Activated CD4-positive, alpha-beta T cell treated with anti-CD3 and anti-CD28 coated beads, Interleukin-2, amount 10 ng/mL, durations not matched to agents 24 days and 14 days (primary cell): ENCODE data around the gene RNF144B. TPM values are rescaled to one million over a fixed set of nuclear protein-coding genes. Genes with fewer than 3 reads are reported as not detected.
"Not testable (repeated sequence)": the region's sequence is repeated elsewhere in the genome, so short reads cannot be mapped to it uniquely, and the experiment has no call there.

ENCODE experiments used
- DNase-seq: peaks from one replicate; pipeline ENCODE4 v3.0.0; 2022
- H3K27ac Mint-ChIP-seq: one replicate; pipeline ENCODE4 v1.8.0; 2022; ENCODE audit warnings: mild to moderate bottlenecking, mixed read lengths
- H3K27me3 Mint-ChIP-seq: one replicate; pipeline ENCODE4 v1.8.0; 2022; ENCODE audit warnings: mixed read lengths
- H3K36me3 Mint-ChIP-seq: one replicate; pipeline ENCODE4 v1.8.0; 2022; ENCODE audit warnings: low read depth, mild to moderate bottlenecking, mixed read lengths
- H3K4me1 Mint-ChIP-seq: one replicate; pipeline ENCODE4 v1.8.0; 2021; ENCODE audit warnings: mixed read lengths
- H3K4me3 Mint-ChIP-seq: one replicate; pipeline ENCODE4 v1.8.0; 2022; ENCODE audit warnings: mild to moderate bottlenecking, moderate library complexity, mixed read lengths
- H3K9me3 Mint-ChIP-seq: one replicate; pipeline ENCODE4 v1.8.0; 2021; ENCODE audit warnings: mixed read lengths
- intact Hi-C: fragments of 100-400 bp; cut with micrococcal nuclease; formaldehyde crosslinking; loops from one replicate; pipeline ENCODE4 v1.15.1; 2023
- total RNA-seq: library from RNA; stranded (reverse); gene quantifications from 2 replicates; pipeline ENCODE4 v1.2.3, GENCODE V29; 2022

Gene RNF144B
- total RNA-seq, 1 donor from 2014 or later, result 0.40 TPM

- H3K27ac Mint-ChIP-seq, H3K36me3 Mint-ChIP-seq, intact Hi-C loops, H3K9me3 Mint-ChIP-seq, DNase-seq, H3K27me3 Mint-ChIP-seq, H3K4me3 Mint-ChIP-seq: not testable (repeated sequence)
- peaks cover 10% of the 10 kb centered on the region for H3K4me1 Mint-ChIP-seq
Observed at GRCh38 chr6:18404965-18405364, 17.8 kb downstream of the RNF144B start.

- Mint-ChIP-seq H3K27me3 (no peaks in the 10 kb centered on the region), H3K4me3 (no peak overlapping the region), H3K27ac (no peak overlapping the region), H3K4me1 (peaks cover 5% of the 10 kb centered on the region), H3K36me3 (no peaks in the 10 kb centered on the region), H3K9me3 (no peaks in the 10 kb centered on the region)
- intact Hi-C loops, result no loop called here
- DNase-seq, result no peak
Observed at GRCh38 chr6:18405477-18406293, 18.5 kb downstream of the RNF144B start.

GRCh38 chr6:18406955-18407749 lies 20.0 kb downstream of the RNF144B start:
- no peaks in the 10 kb centered on the region for H3K4me1 Mint-ChIP-seq
- DNase-seq, result no peak
- intact Hi-C loops, result no loop called here
- no peaks in the 10 kb centered on the region for H3K9me3 Mint-ChIP-seq
- H3K4me3 Mint-ChIP-seq, result no peak overlapping the region
- no peak overlapping the region for H3K27ac Mint-ChIP-seq
- H3K36me3 Mint-ChIP-seq, result no peaks in the 10 kb centered on the region
- H3K27me3 Mint-ChIP-seq, result no peaks in the 10 kb centered on the region

DNA sequence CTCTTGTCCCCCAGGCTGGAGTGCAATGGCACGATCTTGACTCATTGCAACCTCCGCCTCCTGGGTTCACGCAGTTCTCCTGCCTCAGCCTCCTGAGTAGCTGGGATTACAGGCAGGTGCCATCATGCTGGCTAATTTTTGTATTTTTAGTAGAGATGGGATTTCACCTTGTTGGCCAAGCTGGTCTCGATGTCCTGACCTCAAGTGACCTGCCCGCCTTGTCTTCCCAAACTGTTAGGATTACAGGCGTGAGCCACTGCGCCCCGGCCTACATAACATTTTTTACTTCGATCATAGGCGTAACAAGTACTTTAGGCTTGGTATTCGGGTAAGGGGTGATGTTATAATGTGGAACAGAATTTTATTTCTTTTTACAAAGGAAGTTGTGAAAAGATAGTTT lies 22.5 kb downstream of the RNF144B start:
- H3K4me1 Mint-ChIP-seq, H3K9me3 Mint-ChIP-seq, intact Hi-C loops, DNase-seq, H3K27me3 Mint-ChIP-seq, H3K27ac Mint-ChIP-seq, H3K36me3 Mint-ChIP-seq, H3K4me3 Mint-ChIP-seq: not testable (repeated sequence)

GRCh38 chr6:18410412-18410811 lies 23.3 kb downstream of the RNF144B start:
- DNase-seq, result no peak
- no peaks in the 10 kb centered on the region for H3K27me3 Mint-ChIP-seq
- intact Hi-C loops, result no loop called here
- no peaks in the 10 kb centered on the region for H3K36me3 Mint-ChIP-seq
- no peaks in the 10 kb centered on the region for H3K9me3 Mint-ChIP-seq
- H3K27ac Mint-ChIP-seq, result no peak overlapping the region
- H3K4me3 Mint-ChIP-seq, result no peak overlapping the region
- no peaks in the 10 kb centered on the region for H3K4me1 Mint-ChIP-seq

DNA sequence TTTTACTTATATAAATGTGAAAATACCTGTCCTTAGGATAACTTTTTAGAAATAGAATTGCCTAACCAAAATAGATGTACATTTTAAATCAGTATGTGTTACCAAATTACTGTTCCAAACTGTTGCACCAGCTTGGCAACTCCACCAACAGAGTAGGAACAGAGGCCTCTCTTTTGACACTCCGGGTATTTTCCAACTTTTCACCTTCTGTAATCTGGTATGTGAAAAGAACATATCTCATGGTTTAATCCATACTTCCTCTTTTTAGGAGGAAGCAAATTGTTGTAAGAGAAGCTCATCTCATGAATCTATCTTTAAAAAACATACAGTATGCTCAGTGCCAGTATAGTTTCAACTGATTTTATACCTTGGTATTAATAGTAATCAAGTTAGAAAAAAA lies 24.9 kb downstream of the RNF144B start:
- intact Hi-C loops, result no loop called here
- no peak overlapping the region for H3K4me3 Mint-ChIP-seq
- no peaks in the 10 kb centered on the region for H3K36me3 Mint-ChIP-seq
- H3K4me1 Mint-ChIP-seq, result no peaks in the 10 kb centered on the region
- peaks cover 3% of the 10 kb centered on the region for H3K9me3 Mint-ChIP-seq
- H3K27ac Mint-ChIP-seq, result no peak overlapping the region
- H3K27me3 Mint-ChIP-seq, result no peaks in the 10 kb centered on the region
- DNase-seq, result no peak

DNA sequence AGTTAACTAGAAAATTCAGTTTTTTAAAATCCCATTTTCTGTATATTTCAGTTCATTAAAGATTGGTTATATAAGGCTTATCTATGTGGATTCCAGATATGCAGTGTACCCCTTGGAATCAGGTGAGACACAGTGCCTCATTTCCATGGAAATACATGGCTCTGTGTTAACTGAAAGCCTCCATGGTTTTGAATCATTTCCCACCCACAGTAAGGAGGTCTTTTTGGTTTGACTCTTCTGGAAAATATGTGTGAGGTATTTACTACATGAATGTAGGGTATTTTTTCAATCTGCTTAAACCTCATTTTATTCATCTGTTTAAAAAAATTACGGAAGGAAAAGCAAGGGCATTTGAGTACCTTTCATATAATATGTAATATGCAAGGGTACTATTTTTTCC lies 25.5 kb downstream of the RNF144B start:
- peaks cover 3% of the 10 kb centered on the region for H3K9me3 Mint-ChIP-seq
- no peaks in the 10 kb centered on the region for H3K27me3 Mint-ChIP-seq
- no peaks in the 10 kb centered on the region for H3K4me1 Mint-ChIP-seq
- H3K27ac Mint-ChIP-seq, result no peak overlapping the region
- intact Hi-C loops, result no loop called here
- DNase-seq, result no peak
- no peak overlapping the region for H3K4me3 Mint-ChIP-seq
- no peaks in the 10 kb centered on the region for H3K36me3 Mint-ChIP-seq

DNA sequence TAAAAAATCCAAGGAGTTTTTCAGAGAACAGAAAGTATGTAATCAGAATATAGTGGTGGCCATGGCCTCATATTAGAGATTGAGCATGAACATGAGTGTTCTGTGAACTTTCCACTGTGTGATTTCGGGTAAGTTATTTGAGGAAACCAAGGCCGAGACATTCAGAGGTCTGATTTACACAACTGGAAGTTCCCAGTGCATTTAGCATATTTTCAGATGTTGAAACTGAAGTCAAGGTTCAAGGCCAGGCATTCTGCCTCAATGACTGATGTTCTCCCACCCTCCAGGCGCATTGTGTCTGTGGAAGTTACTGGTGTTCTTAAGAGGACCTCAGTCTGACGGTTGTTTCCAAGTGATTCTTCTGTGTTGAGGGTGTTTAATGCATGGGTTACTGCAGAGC lies 26.2 kb downstream of the RNF144B start:
- Mint-ChIP-seq H3K9me3 (peaks cover 3% of the 10 kb centered on the region), H3K4me3 (no peak overlapping the region), H3K27ac (no peak overlapping the region), H3K27me3 (no peaks in the 10 kb centered on the region), H3K4me1 (no peaks in the 10 kb centered on the region), H3K36me3 (no peaks in the 10 kb centered on the region)
- DNase-seq, result no peak
- intact Hi-C loops, result no loop called here

GRCh38 chr6:18414116-18414515 lies 27.0 kb downstream of the RNF144B start:
- DNase-seq, result no peak
- Mint-ChIP-seq H3K4me1 (no peaks in the 10 kb centered on the region), H3K36me3 (no peaks in the 10 kb centered on the region), H3K4me3 (no peak overlapping the region), H3K27ac (no peak overlapping the region), H3K27me3 (no peaks in the 10 kb centered on the region), H3K9me3 (peaks cover 3% of the 10 kb centered on the region)
- intact Hi-C loops, result no loop called here

- Mint-ChIP-seq H3K9me3 (peaks cover 7% of the 10 kb centered on the region), H3K4me3 (no peak overlapping the region), H3K36me3 (no peaks in the 10 kb centered on the region), H3K4me1 (no peaks in the 10 kb centered on the region), H3K27me3 (no peaks in the 10 kb centered on the region), H3K27ac (no peak overlapping the region)
- intact Hi-C loops, result no loop called here
- DNase-seq, result no peak
Observed at GRCh38 chr6:18415207-18415606, 28.1 kb downstream of the RNF144B start.

- no peaks in the 10 kb centered on the region for H3K36me3 Mint-ChIP-seq
- H3K4me3 Mint-ChIP-seq, result no peak overlapping the region
- no peaks in the 10 kb centered on the region for H3K4me1 Mint-ChIP-seq
- DNase-seq, result no peak
- no peaks in the 10 kb centered on the region for H3K27me3 Mint-ChIP-seq
- intact Hi-C loops, result no loop called here
- H3K27ac Mint-ChIP-seq, result no peak overlapping the region
- H3K9me3 Mint-ChIP-seq, result peaks cover 7% of the 10 kb centered on the region
Observed at GRCh38 chr6:18415671-18416340, 28.7 kb downstream of the RNF144B start.

DNA sequence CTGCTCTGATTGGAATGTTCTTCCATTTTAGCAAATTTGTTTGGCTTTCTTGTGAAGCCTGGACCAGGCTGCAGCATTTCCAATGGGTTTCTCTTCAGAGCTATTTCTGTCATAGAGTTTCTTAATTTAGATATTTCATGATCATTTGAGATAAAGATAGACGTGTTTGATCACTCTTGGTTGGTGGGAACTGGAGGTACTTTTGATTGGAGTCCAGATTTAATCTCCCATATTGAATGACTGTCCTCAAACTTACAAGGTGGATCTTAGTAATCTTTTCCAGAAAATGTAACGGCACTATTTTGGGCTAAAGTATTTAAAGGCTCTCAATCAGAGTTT lies 29.2 kb downstream of the RNF144B start:
- H3K36me3 Mint-ChIP-seq, result no peaks in the 10 kb centered on the region
- peaks cover 7% of the 10 kb centered on the region for H3K9me3 Mint-ChIP-seq
- no peak overlapping the region for H3K27ac Mint-ChIP-seq
- no peaks in the 10 kb centered on the region for H3K27me3 Mint-ChIP-seq
- no peak for DNase-seq
- H3K4me3 Mint-ChIP-seq, result no peak overlapping the region
- H3K4me1 Mint-ChIP-seq, result no peaks in the 10 kb centered on the region
- intact Hi-C loops, result no loop called here

GRCh38 chr6:18420328-18420727 lies 33.2 kb downstream of the RNF144B start:
- no peaks in the 10 kb centered on the region for H3K36me3 Mint-ChIP-seq

DNA sequence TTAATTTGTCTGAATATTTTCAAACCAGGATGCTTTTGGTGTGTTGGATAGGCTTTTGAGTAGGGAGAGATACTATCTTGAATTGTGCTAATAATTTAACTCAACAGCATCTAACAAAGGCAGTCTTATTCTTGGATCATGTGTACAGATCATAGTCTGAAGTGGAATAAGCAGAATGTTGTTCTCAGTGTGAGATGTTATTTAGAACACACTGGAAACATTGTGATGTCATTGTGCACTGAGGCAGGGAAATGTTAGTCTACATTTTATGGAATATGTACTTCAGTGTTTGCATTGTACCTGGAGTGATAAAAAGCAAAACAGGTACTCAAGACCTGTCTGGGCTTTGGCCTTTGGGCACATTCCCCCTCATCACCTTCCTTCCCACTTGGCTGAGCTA lies 35.0 kb downstream of the RNF144B start:
- Mint-ChIP-seq H3K4me3 (no peak overlapping the region), H3K27ac (no peak overlapping the region), H3K36me3 (no peaks in the 10 kb centered on the region), H3K9me3 (peaks cover 5% of the 10 kb centered on the region), H3K4me1 (peaks cover 6% of the 10 kb centered on the region), H3K27me3 (no peaks in the 10 kb centered on the region)
- no peak for DNase-seq
- intact Hi-C loops, result no loop called here

More at GRCh38 chr6:18420328-18420727, 33.2 kb downstream of the RNF144B start:
- Mint-ChIP-seq H3K4me1 (no peaks in the 10 kb centered on the region), H3K9me3 (peaks cover 7% of the 10 kb centered on the region), H3K4me3 (no peak overlapping the region), H3K27ac (no peak overlapping the region), H3K27me3 (no peaks in the 10 kb centered on the region)
- intact Hi-C loops, result no loop called here
- no peak for DNase-seq
